Measurements from ENCODE around the gene CDK14.

CDK14 gene

DNA sequence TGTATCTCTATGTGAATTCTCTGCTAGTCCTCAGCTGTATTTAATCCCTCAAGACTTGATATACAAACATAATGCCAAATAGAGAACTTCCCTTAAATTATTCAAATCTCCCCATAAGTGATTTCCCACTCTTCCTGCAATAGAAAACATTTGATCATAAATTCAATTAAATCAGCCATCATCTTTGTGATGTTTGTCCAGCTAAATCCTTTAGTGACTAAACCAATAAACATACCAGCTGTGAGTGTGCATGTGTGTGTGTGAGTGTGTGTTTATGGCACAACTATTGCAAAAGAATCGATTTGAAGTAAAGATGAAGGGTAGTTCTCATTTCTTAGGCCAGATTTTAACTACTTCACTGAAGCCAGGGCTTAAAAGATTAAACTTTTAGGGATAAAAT is 492.6 kb downstream of the CDK14 start:
- no peak for DNase-seq (ENCODE audit: low read depth in 2 of 2)

GRCh38 chr7:91089382-91089963 is 493.4 kb downstream of the CDK14 start:
- DNase-seq (ENCODE audit: low read depth in 2 of 2) = no peak

GRCh38 chr7:91090684-91091083 is 494.6 kb downstream of the CDK14 start:
- DNase-seq (ENCODE audit: low read depth in 2 of 2) = no peak

DNA sequence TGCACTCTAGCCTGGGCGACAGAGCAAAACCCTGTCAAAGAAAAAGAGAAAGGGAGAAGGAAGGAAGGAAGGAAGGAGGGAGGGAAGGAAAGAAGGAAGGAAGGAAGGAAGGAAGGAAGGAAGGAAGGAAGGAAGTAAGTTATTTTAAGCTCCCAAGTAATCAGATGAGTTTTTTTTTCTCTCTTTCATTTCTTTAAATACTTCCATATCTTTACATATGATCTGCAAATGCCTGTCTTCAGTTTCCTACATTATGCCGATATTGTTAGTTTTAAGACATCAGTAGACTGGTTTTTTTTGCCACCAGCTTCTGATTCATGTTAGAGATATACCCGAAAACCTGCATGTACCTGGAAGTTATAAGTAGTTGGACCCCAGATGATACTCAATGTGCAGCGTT is 495.5 kb downstream of the CDK14 start:
- DNase-seq (ENCODE audit: low read depth in 2 of 2) = no peak

- no peak for DNase-seq (ENCODE audit: low read depth in 2 of 2)
Observed at GRCh38 chr7:91093181-91093580, 497.1 kb downstream of the CDK14 start.

DNA sequence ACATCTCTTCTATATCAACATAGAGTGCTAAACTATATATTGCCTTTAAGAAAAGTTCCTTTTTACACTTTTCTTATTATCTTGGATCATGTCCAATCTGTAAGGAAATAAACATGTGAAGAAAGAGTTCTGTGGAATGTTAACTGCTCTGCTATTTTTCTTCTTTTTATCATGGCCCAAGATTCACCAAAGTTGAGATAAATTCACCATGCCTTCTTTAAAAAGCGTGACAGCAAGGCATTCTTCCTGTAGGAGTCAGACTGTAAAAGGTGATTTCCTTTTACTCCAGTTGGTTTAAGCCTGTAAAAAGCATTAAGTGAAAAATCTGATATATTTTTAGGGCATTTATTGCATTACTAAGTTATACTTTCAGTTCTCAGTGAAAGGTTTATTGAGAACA is 502.4 kb downstream of the CDK14 start:
- DNase-seq (ENCODE audit: low read depth in 2 of 2) = no peak

- no peak for DNase-seq (ENCODE audit: low read depth in 2 of 2)
Observed at GRCh38 chr7:91103363-91103762, 507.2 kb downstream of the CDK14 start.

DNA sequence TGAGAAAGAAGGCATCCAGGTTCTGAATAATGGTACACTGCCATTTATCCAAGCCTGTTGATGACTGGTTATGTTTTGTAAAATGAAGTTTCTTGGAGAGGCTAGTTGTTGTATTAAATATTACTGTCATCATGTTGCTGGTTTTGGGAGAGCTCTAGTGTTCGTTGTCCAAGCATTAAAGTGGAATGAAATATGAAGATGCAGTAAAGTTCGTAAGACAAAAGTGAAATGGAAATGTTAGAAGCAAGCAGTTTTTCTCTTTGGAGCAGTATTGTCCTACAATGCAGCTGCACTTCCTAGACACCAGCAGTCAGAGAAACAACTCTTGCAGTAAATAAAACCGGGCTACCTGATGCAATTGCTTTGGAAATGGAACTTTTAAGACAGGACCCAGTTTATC is 511.3 kb downstream of the CDK14 start:
- DNase-seq (ENCODE audit: low read depth in 2 of 2) = no peak

- no peak for DNase-seq (ENCODE audit: low read depth in 2 of 2)
Observed at GRCh38 chr7:91109200-91109599, 513.1 kb downstream of the CDK14 start.

DNA sequence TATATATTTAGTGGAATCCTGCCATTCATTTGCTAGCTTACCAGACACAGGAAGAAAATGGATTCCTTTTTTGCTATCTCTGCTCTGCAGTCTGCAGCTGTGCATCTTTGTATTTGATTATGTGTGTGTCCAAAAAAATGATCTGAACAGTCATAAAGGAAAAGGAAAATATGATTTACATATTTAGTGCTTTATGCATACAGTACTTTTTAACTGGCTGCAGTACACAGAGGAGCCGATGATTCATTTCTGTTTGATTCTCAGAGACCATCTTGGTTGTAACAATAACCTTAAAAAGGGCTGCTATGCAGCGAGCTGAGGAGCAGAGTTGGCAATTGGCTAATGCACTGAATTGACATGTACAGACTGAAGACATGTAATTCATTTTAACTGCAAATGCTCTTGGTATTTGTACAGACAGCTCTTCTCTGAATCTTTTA is 516.8 kb downstream of the CDK14 start:
- no peak for DNase-seq (ENCODE audit: low read depth in 2 of 2)

DNA sequence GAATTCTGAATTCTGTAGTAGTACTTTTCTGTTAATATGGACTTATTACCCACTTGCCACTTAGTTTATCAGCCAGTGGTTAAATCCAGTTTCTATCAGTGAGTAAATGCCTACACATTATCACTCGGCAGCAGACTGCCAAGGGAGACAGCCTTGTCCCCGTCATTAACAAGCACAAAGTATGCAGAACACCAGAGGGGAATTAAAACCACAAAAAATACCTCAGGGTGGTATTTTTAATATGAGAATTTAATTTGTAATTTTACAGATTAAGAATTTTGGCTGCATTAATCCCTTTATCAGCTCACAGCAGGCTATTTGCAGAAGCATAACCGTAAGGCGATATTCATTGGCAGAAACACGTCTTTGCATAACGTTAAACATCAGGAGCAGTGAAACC is 518.1 kb downstream of the CDK14 start:
- DNase-seq (ENCODE audit: low read depth in 2 of 2) = no peak

DNA sequence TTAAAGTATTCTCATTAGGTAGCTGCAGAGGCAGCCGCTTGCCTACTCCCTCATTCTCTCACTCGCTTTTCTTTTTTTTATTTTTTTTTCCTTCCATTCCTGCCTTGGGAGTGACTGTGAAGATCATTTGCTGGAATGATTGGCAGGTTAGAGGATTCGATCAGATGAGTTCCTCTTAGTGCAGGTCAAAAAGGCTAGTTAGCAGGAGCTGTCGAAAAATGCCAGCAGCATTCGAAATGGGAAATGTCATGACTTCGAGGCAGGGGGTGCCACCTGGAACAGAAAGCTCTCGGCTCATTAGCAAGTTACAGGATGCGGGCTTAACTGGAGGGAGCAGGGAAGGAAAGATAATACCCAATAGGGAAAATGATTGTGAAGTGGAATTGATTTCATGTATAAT is 530.6 kb downstream of the CDK14 start:
- DNase-seq (ENCODE audit: low read depth in 2 of 2) = no peak

DNA sequence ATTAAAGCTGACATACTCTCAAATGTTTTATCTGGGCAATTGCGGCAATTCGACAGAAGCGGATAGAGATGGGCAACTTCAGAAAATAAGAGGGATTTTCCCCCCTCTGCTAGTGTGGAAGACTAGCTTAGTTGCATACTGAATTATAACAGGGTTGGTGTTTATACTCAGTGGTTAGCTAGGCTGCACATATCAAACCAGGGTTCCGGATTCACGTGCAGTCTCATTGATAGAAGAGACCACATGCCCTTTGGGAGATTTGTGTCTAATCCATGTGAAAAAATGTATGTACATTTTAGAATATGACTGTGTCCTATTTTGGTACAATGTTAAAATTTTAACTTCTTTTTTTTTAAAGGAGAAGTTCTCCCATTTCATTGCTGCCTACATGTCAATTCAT is 531.2 kb downstream of the CDK14 start:
- no peak for DNase-seq (ENCODE audit: low read depth in 2 of 2)

- DNase-seq (ENCODE audit: low read depth in 2 of 2) = no peak
Observed at GRCh38 chr7:91127959-91128358, 531.8 kb downstream of the CDK14 start.

DNA sequence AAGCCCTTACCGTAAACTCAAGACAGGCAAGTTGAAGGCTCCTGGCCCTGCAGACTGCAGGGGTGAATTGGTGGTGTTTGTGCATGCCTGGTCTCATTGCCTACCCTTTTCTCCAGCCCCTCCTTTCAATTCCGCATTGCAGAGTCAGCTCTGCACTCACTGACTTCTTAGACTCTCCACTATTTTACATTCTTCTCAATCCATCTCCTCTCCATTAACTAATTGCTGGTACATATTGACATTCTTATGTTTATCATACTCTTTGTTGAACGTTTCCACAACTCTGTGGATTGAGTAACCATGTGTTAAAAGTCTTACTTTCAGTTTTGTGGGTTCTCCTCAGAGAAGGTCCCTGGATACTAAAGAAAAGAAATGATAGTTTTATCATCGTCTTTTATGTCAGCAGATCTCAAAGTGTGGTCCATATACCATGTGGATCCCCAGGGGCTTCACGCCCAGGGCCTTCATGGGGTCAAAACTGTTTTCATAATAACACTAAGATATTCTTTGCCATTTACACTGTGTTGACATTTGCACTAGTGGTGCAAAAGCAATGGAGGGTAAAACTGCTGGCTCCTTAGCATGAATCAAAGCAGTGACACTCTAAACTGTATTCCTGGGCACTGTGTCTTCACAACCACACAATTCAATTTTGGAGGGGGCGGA is 532.7 kb downstream of the CDK14 start:
- DNase-seq (ENCODE audit: low read depth in 2 of 2) = no peak

DNA sequence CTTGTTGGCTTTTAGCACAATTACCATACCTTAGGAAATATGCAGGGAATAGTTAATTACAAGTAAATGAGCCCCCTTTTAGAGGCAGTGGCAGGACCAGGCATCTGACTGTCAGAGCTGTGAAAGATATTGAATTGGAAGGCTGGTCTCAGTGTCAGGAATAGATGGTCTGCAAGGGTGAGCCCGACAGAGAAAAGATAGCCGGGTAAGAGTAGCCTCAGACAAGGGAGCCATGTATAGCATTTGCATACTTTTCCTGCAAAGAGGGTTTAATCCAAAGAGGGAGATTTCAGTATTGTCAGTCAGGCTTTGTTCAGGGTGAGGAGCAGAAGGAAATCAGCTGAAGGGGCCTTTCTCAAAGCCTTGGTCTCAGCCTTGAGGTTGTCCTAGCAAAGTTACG is 539.2 kb downstream of the CDK14 start:
- no peak for DNase-seq (ENCODE audit: low read depth in 2 of 2)

- no peak for DNase-seq (ENCODE audit: low read depth in 2 of 2)
Observed at GRCh38 chr7:91135703-91136430, 539.7 kb downstream of the CDK14 start.

GRCh38 chr7:91137153-91137787 is 541.1 kb downstream of the CDK14 start:
- no peak for DNase-seq (ENCODE audit: low read depth in 2 of 2)

- DNase-seq (ENCODE audit: low read depth in 2 of 2) = no peak
Observed at GRCh38 chr7:91137788-91138368, 541.8 kb downstream of the CDK14 start.

DNA sequence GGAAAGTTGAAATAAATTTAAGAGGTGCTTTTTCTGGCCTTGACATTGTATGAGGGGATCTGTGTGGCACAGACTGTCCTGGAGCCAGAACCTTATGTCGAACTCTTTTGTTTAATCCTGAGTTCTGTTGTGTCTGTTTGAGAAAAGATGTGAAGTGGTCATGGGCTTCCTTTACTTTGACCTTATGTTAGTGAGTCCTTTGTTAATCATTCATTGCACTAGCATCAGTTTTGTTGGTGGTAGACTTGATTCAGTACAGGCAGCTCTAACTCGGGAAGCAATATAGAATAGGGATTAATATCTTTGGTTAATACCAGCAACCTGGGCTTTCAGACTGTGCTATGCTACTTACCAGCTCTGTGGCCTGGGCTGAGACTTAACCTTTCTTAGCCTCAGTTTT is 544.2 kb downstream of the CDK14 start:
- DNase-seq (ENCODE audit: low read depth in 2 of 2) = no peak

DNA sequence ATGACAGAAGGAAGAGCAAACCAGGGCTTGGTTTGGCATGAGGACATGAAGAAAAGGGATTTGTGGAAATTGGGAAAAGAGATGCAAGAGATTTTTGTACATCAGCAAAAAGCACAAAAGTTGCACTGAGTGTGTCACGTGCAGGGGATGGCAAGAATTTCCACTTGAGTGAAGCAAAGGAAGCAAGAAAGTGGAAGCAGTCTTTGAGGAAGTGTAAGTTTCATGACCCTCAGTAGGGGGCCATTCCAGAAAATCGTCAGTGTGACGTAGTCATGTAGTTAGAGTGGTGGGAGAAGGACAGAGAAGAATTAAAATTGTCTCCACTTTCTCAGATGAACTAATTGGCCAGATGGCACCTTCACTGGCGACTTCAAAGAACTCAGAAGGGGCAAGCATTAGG is 544.9 kb downstream of the CDK14 start:
- no peak for DNase-seq (ENCODE audit: low read depth in 2 of 2)

DNA sequence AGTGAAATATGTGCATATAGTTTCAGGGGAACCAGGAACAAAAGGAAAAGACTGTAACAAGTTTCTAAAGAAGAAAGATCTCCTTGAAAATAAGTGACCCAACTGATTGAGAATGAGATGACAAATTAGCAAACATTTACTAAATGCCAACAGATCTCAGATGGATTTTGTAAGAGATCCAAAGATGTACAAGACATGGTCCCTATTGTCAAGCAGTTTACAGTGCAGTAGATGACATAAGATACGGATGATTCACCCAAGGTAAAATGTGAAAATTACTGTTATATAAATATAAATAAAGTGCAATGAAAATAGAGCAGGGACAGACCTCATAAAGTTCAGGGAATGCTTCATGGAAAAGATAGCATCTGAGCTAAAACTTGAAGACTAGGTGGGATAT is 546.6 kb downstream of the CDK14 start:
- DNase-seq (ENCODE audit: low read depth in 2 of 2) = no peak
